ELR (cell line): ENCODE data around the gene MEAK7.
"Not testable (repeated sequence)": the region's sequence is repeated elsewhere in the genome, so short reads cannot be mapped to it uniquely, and the experiment has no call there.

Experiments used
- DNase-seq: peaks from one replicate; pipeline ENCODE4 v3.0.0-alpha.2; 2015; ENCODE audit warnings: low read depth

MEAK7 gene

DNA sequence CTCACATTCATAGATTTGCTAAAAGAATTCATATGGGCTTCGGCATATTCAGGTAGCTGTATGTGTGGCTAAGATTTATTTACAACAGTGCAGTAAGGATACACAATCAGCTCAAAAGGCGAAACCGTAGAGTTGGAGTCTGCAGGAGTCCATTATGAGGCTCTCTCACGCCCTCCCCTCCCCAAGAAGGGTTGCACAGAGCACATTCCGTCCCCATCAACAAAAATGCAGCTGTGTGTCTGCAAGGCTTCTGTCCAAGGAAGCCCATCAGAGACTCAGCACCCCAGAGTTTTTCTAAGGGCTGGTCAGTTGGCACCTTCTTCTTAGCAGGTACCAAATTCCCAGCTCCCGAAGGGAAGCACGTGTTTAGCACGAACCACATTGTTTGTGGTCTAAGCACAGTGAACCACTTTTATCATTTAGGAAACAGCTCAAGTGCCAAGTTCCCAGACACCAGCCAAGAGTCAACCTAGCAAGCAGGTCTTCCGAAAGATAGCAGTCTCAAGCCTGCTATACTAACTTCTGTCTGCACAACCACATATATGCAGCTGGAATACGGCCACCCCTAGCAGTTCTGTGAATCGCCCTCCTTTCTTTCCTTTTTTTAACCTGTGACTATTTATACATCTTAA, 28.5 kb upstream of the MEAK7 start:
- DNase-seq: peak; percentile 18

GRCh38 chr16:84532291-84532724, 27.8 kb upstream of the MEAK7 start:
- peak; percentile 98 for DNase-seq

GRCh38 chr16:84531671-84532111, 27.2 kb upstream of the MEAK7 start:
- DNase-seq: no peak

- DNase-seq: no peak
Observed at GRCh38 chr16:84530590-84530989, 26.1 kb upstream of the MEAK7 start.

DNA sequence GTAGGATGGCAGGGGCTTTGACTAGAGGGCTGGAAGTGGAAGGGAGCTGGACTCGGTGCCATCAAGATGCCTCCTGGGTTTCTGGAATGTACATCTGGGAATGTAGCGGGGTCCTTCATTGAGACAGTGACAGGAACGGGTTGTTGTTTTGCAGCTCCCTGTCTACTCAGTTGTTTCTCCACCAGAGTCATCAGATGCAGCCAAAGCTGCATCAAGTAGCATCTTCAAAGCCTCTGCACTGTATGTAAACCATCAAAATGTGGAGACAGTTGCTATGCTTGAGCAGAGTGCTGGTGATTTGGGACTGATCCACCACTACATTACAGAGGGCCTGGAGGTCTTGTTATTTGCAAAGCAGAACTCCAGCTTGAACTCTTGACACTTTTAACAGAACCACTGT, 25.1 kb upstream of the MEAK7 start:
- DNase-seq: no peak

- no peak for DNase-seq
Observed at GRCh38 chr16:84528322-84528721, 23.9 kb upstream of the MEAK7 start.

DNA sequence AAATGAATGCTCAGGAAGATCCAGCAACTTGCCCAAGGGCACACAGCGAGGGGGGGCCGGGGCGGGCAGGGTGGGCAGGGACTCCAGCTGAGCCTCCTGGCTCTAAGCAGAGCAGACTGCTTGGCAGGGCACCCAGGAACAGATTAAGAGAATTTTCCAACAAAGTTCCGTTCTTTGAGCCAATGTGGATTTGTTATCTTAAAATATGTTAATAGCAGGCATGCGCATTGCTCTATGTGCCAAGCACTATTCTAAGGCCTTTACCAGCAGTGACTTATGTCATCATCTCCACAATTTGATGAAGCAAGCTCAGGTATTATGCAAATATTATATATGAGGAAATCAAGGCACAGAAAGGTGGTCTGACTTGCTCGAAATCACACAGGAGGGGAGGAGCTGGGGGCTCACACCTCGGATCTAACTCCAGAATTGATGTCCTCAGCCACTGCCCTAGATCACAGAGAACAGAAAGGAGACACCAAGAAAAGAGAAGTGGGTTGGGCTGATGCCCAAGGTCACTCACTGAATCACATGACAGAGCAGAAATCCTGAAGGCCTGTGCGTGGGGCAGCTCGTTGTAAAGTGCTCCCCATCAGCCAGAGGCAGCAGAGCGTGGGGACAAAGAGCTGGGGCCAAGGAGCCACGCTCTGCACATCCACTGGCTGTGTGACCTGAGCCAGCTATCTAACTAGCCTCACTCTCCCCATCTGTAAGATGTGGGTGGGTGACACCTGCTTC, 23.2 kb upstream of the MEAK7 start:
- DNase-seq: no peak

GRCh38 chr16:84526794-84527531, 22.5 kb upstream of the MEAK7 start:
- peak; percentile 75 for DNase-seq

DNA sequence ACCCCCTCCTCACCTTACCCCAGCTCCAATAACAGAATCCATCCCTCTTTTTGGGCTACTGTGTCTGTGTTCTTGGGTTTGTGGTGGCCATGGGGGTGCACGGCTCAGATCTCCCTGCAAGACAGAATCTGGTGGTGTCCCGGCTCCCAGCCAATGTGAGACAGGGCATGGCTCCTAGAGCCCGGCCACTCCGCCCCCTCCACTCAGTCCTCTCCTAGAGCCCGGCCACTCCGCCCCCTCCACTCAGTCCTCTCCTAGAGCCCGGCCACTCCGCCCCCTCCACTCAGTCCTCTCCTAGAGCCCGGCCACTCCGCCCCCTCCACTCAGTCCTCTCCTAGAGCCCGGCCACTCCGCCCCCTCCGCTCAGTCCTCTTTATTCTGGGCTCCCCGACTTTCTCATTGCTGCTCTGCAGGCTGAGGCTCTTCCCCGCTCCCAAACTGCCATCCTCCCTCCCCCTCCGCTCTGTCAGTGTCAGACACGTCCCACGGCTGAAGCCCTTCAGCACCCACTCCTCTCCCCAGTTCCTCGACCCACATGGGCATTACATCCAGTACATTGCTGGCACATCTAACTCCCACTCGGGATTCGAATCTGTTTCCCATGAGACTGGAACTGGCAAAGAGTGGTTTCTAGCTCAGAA, 20.6 kb upstream of the MEAK7 start:
- DNase-seq: not testable (repeated sequence)

- no peak for DNase-seq
Observed at GRCh38 chr16:84524346-84524920, 20.0 kb upstream of the MEAK7 start.

GRCh38 chr16:84521497-84521770, 17.0 kb upstream of the MEAK7 start:
- no peak for DNase-seq

DNA sequence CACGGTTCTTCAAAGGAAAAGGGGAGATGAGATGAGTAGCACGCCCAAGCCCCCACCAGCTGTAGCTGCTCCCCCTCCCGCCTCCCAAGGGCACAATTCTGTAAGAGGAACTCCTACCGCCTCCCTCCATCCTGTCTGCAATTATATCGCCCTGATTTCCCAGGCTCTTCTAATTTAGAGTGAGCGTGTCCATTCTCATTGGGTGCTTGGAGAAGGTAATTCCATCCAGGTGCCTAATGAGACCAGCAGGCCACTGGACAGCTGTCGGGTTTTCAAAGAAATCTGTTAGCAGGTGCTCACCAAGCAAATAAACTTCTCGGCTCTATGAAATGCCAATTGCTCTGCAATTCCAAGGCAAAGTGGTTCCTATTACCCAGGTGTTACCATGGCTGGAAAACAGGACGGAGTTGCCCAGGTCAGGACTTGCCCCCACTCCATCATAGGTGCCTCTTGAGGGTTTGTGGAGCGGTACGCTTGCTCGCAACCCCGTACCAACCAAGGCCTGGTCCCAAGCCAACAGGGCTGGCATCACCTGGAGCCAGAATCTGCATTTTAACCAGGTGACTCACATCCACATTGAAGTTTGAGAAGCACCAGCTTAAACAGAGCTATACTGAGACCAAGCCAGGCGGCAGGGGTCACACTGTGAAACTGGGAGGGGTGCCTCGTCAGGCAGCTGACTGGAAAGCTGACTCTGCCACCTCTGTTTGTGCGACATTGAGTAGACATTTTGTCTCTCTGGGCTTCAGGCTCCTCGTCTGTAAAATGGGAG, 16.5 kb upstream of the MEAK7 start:
- no peak for DNase-seq

DNA sequence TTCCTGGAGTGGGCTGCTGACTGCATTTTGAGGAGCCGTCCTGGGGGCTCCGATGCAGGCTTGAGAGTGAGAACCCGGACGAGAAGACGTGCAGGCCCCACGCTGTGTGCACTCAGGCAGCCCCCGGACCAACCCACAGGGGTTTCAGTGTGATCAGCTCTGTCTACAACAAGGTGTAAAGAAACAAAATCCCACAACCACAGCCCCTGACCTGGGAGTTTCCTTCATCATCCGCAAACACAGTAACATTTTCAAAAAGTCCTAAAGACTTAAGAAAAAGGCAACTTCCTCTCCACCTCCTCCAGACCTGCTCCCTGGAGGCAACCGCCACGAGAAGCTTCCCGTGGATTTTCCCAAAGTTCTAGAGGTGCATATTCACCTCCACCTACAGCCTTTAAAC, 15.4 kb upstream of the MEAK7 start:
- DNase-seq: no peak

DNA sequence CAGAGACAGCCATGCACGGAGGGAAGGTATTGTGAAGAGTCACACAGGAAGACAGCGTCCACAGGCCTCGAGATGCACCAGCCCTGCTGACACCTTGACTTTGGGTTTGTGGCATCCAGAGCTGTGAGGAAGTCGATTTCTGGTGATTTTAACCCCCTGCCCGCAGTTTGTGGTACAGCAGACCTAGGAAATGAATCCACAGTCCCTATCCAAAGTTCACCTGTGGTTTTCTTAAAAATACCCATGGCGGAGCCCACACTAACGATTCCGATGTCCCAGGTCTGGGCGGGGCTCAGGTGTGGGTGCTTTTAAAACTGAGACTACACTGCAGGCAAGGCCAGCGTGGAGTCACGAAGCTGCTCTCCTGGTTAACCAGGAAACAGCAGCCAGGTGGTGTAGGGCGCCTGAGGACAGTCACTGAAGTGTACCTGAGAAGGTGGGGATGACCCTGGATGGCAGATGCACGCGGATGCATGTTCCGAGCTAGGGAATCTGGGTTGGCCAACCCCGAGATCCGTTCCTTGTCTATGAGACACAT, 14.4 kb upstream of the MEAK7 start:
- no peak for DNase-seq

DNA sequence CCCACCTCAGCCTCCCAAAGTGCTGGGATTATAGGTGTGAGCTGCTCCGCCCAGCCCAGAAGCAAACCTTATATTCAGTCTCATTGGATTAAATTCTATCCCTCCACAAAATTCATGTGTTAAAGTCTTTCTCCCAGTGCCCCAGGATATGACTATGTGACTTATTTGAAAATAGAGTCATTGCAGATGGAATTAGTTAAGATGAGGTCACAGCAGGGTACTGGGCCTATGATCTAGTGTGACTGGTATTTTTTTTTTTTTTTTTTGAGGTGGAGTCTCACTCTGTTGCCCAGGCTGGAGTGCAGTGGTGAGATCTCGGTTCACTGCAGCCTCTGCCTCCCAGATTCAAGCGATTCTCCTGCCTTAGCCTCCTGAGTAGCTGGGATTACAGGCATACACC, 13.8 kb upstream of the MEAK7 start:
- peak; percentile 92 for DNase-seq

DNA sequence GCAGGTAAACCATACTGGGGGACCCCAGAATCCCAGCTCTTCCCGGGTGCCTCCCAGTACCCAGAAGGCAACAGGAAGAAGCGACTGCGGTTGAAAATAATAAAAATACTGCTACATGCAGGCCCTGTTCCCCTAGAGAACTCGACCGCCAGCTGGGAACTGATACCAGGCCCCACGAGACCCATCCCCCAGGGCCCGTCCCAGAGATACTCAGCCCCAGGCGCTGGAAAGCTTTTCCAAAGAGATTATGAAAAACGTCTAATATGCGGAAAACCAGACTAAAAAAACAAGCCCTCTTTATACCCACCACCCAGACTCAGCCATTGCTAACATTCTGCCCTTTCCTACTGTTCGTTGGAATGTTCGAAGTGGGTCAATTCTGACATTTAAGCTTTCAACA, 12.9 kb upstream of the MEAK7 start:
- no peak for DNase-seq

DNA sequence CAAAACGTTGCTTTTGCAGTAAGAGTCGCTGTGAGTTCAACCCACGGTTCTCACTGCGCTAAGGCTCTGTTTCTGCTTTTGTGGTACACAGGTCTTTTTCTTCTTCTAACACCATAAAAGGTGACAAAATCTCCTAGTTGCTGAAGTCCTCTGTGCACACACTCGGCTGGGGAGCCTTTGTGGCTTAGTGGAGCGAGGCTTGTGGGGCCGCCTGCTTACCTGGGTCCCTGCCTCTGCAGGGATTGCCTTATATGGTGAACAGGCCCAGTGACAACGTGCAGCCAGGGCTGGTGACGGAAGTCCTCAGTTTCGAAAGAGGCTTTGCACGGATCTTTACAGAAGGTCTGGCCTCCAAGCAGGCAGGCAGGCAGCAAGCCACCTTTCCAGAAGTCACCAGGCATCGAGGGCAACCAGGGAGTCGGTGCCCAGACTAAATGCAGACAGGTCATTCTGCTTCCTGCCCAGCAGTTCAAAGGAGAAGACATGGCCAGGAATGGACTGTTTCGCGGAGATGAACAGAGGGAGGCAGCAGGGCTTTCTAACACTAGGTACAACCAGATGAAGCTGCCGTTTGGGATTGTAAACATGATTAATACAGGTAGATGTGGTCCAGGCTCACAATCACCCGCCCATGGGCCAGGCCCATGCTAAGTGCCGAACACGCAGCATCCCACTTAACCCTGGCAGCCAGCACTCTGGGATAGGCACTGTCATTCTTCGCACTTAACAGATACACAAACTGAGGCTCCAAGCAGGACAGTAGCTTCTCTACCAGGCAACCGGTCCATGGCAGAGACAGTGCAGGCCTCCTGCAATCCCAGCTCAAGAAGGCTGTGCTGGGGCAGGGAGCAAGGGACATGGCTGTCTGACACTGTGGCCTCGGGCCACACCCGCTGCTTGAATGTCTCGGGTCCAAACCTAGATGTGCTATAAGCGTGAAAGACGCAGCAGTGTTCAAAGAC, 10.7 kb upstream of the MEAK7 start:
- DNase-seq: no peak

- DNase-seq: no peak
Observed at GRCh38 chr16:84514295-84514873, 9.9 kb upstream of the MEAK7 start.

DNA sequence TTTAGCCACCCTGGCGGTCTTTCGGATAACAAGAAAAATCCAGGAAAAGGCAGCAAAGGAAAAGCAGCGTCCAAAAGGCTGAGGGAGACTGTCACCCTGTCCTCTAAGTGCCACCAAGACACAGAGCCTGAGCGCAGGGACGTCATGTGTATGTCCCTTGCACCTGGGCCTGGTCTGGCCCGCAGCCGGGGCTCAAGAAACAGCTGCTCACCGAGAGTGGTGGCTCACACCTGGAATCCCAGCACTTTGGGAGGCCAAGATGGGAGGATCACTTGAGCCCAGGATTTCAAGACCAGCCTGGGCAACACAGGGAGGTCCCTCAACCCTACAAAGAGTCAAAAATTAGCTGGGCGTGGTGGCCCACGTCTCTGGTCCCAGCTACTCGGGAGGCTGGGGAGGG, 9.2 kb upstream of the MEAK7 start:
- DNase-seq: no peak

DNA sequence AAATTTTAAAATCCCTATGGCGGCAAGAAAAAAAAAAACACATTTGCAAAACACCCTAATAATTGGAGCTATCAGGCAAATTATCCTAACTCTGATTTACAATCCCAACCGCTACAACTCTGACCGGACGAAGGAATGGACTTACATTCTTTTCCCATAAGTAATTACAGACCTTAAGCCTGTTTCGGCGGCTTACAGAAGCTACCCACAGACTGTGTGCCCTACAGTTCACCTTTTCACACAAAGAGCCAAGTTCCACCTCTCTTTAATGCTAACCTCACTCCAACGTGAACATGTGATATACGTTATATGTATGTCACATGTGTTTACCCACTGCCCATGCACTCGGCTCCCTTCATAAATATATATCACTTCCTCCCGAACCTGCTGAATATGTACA, 8.7 kb upstream of the MEAK7 start:
- peak; percentile 91 for DNase-seq
